ENCODE measurements around the gene SS18. TPM values are rescaled to one million over a fixed set of nuclear protein-coding genes. Genes with fewer than 3 reads are reported as not detected.
A peak's percentile ranks its signal among the peaks of the same experiment; 100 is the strongest.
"Not testable (repeated sequence)": the region's sequence is repeated elsewhere in the genome, so short reads cannot be mapped to it uniquely, and the experiment has no call there.

The SS18 gene
- 100 to 1,000 TPM; 140 to 386 (median 207) TPM for total RNA-seq

DNA sequence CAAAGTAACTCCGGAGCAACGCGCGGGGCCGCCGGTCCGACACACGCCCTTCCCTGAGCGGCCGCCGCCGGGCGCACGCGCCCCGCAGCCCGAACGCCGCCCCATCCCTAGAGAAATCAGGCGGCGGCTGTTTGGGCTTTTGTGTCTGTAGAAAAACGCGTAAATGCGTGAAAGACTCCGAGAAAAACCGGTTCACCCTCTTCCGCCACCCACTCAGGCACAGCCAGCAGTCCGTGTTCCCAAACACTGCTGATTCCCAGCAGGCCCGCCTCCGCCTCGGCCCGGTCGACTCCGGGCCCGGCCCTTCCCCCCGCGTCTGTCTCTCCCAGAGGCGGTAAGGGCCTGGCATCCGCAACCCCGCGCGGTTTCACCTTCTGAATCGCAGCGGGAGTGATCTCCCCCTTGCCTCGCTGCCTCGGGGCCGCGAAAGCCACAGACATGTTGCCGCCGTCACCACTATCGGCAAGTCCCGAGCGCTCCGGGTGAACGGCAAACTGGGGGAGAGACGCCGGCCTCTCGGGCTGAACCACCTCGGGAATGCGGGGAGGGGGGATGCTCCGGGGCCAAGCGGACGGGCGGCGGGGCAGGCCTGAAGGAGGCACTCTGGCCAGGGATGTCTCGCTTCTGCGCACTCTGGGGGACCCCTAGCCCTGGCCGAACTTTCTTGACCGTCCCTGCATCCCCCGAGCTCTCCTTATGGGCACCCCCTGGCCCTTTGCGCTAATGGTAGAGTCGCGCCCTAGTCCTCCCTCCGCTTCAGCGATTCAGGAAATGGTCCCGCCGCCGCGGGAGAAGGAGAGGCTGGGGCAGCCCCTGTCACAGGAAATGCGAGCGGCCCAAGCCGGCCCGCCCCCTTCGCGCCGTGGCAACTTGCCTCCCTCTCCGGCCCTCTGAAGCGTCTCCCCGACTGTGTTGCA is at the start of gene SS18:
Gene SS18 (minus strand): TSS at position 484 of the 917 bp plus-strand sequence. CDS start 44 bp downstream, at position 440.
- Histone ChIP-seq H3K9me3 (no peaks in the 10 kb centered on the region), H3K27me3 (no peaks in the 10 kb centered on the region), H3K4me1 (peaks cover 31% of the 10 kb centered on the region), H3K4me3 (peak within 1 kb of the TSS; percentile 81), H3K36me3 (no peaks in the 10 kb centered on the region), H3K27ac (peak within 1 kb of the TSS; percentile 99)
- under 1% methylated on average over 48 of the region's 89 CpGs for WGBS
- peak; percentile 96 to 98 for DNase-seq (ENCODE audit: low spot score in 2 of 2)
- TF ChIP-seq POLR2AphosphoS5 (IDR thresholded peaks at IDR 0.05) (peak; percentile 16 to 80 (median 18)), EP300 (IDR thresholded peaks at IDR 0.05) (no peak)

DNA sequence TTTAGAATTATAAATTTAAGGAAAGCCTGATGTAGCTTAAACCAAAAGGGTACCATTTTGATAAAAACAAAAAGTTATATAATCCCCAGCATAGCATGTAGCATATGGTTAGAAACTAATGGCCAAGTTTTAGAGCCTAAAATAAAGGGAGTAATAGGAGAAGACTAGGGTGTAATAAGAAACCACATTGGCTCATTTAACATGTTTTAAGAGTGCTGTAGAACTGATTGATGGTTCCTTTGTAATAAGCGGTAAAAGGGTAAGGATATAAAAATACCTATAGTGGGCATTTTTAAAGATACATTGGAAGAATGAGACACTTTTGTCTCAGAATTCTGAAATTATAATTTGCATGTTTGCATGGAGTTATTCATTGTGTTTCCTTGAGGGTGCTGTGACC is 45.1 kb upstream of the SS18 start:
- 94% methylated on average over 1 of the region's 1 CpG for WGBS
- Histone ChIP-seq H3K4me3 (no peak overlapping the region), H3K27ac (no peak overlapping the region), H3K9me3 (no peaks in the 10 kb centered on the region), H3K4me1 (no peaks in the 10 kb centered on the region), H3K36me3 (no peaks in the 10 kb centered on the region), H3K27me3 (no peaks in the 10 kb centered on the region)
- TF ChIP-seq, protein P1, sequence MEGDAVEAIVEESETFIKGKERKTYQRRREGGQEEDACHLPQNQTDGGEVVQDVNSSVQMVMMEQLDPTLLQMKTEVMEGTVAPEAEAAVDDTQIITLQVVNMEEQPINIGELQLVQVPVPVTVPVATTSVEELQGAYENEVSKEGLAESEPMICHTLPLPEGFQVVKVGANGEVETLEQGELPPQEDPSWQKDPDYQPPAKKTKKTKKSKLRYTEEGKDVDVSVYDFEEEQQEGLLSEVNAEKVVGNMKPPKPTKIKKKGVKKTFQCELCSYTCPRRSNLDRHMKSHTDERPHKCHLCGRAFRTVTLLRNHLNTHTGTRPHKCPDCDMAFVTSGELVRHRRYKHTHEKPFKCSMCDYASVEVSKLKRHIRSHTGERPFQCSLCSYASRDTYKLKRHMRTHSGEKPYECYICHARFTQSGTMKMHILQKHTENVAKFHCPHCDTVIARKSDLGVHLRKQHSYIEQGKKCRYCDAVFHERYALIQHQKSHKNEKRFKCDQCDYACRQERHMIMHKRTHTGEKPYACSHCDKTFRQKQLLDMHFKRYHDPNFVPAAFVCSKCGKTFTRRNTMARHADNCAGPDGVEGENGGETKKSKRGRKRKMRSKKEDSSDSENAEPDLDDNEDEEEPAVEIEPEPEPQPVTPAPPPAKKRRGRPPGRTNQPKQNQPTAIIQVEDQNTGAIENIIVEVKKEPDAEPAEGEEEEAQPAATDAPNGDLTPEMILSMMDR (IDR thresholded peaks at IDR 0.05), result no peak
- TF ChIP-seq EP300 (IDR thresholded peaks at IDR 0.05) (no peak), POLR2AphosphoS5 (IDR thresholded peaks at IDR 0.05) (no peak), POLR2A (IDR thresholded peaks at IDR 0.05) (no peak)
- no peak for DNase-seq (ENCODE audit: low spot score in 2 of 2)

DNA sequence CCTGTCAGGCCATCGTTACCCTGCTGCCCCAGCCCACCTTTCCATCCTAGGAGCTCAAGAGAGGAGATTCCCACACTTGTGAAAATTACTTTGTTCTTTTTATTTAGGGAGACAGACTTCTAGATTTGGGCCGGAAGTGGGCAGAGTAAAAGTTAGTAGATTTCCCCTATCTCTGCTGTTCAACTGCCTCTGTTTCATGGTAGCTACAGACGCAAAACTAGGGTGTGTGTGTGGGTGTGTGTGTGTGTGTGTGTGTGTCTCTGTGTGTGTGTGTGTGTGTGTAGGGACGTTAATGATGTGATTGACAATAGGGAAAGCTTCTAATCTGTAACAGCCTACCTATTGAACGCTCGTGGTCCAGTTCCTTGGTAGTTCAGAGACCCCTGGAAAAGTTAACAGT is 43.7 kb upstream of the SS18 start:
- H3K9me3 ChIP-seq, result no peaks in the 10 kb centered on the region
- H3K27me3 ChIP-seq, result no peaks in the 10 kb centered on the region
- 85% methylated on average over 6 of the region's 6 CpGs for WGBS
- no peak for DNase-seq (ENCODE audit: low spot score in 2 of 2)
- no peaks in the 10 kb centered on the region for H3K36me3 ChIP-seq
- TF ChIP-seq POLR2A (IDR thresholded peaks at IDR 0.05) (no peak), EP300 (IDR thresholded peaks at IDR 0.05) (no peak), POLR2AphosphoS5 (IDR thresholded peaks at IDR 0.05) (no peak)
- TF ChIP-seq, protein P1 (IDR thresholded peaks at IDR 0.05), result no peak
- no peak overlapping the region for H3K4me3 ChIP-seq
- no peak overlapping the region for H3K27ac ChIP-seq
- H3K4me1 ChIP-seq, result no peaks in the 10 kb centered on the region

GRCh38 chr18:26133652-26134051 is 43.2 kb upstream of the SS18 start, which contains the start of gene PSMA8:
PSMA8 (plus strand) TSS chr18:26133869; CDS start chr18:26133966, 97 bp downstream.
- no peak within 1 kb of the TSS for H3K27ac ChIP-seq
- no peak for DNase-seq (ENCODE audit: low spot score in 2 of 2)
- no peaks in the 10 kb centered on the region for H3K36me3 ChIP-seq
- no peak within 1 kb of the TSS for H3K4me3 ChIP-seq
- no peaks in the 10 kb centered on the region for H3K27me3 ChIP-seq
- no peaks in the 10 kb centered on the region for H3K9me3 ChIP-seq
- WGBS, result 59% methylated on average over 30 of the region's 31 CpGs
- H3K4me1 ChIP-seq, result no peaks in the 10 kb centered on the region
- TF ChIP-seq POLR2AphosphoS5 (IDR thresholded peaks at IDR 0.05), result no peak
- TF ChIP-seq EP300 (IDR thresholded peaks at IDR 0.05), result no peak
- TF ChIP-seq, protein P1 (IDR thresholded peaks at IDR 0.05), result no peak
- no peak for TF ChIP-seq POLR2A (IDR thresholded peaks at IDR 0.05)

DNA sequence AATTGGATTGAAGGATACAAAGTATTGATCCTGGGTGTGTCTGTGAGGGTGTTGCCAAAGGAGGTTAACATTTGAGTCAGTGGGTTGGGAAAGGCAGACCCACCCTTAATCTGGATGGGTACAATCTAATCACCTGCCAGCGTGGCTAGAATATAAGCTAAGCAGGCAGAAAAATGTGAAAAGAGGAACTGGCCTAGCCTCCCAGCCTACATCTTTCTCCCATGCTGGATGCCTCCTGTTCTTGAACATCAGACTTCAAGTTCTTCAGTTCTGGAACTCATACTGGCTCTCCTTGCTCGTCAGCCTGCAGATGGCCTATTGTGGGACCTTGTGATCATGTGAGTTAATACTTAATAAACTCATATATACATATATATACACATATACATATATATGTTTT is 37.8 kb upstream of the SS18 start:
- not testable (repeated sequence) for H3K9me3 ChIP-seq; H3K4me3 ChIP-seq; H3K27ac ChIP-seq; DNase-seq (ENCODE audit: low spot score in 2 of 2); H3K4me1 ChIP-seq; H3K36me3 ChIP-seq; H3K27me3 ChIP-seq
- WGBS, result 84% methylated on average over 2 of the region's 2 CpGs

DNA sequence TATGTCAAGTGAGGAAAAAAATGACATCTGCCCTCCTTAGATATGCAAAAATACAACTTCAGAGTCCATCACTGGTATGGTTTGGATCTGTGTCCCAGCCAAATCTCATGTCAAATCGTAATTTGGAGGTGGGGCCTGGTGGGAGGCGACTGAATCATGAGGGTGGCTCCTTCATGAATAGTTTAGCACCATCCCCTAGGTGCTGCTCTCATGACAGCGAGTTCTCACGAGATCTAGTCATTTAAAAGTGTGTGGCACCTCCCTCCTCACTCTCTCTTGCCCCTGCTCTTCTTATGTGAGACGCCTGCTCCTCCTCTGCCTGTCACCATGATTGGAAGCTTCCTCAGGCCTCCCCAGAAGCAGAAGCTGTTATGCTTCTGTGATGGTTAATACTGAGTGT is 37.4 kb upstream of the SS18 start:
- TF ChIP-seq, protein P1 (IDR thresholded peaks at IDR 0.05), result no peak
- TF ChIP-seq POLR2A (IDR thresholded peaks at IDR 0.05), result no peak
- TF ChIP-seq POLR2AphosphoS5 (IDR thresholded peaks at IDR 0.05), result no peak
- TF ChIP-seq EP300 (IDR thresholded peaks at IDR 0.05), result no peak
- no peaks in the 10 kb centered on the region for H3K36me3 ChIP-seq
- WGBS, result 66% methylated on average over 5 of the region's 5 CpGs
- no peak overlapping the region for H3K27ac ChIP-seq
- no peak overlapping the region for H3K4me3 ChIP-seq
- no peaks in the 10 kb centered on the region for H3K4me1 ChIP-seq
- no peaks in the 10 kb centered on the region for H3K27me3 ChIP-seq
- no peak for DNase-seq (ENCODE audit: low spot score in 2 of 2)
- H3K9me3 ChIP-seq, result no peaks in the 10 kb centered on the region

GRCh38 chr18:26121994-26122393 is 31.6 kb upstream of the SS18 start:
- H3K27ac ChIP-seq; H3K4me1 ChIP-seq; H3K9me3 ChIP-seq; H3K36me3 ChIP-seq; DNase-seq (ENCODE audit: low spot score in 2 of 2); H3K4me3 ChIP-seq: not testable (repeated sequence)
- peaks cover 13% of the 10 kb centered on the region for H3K27me3 ChIP-seq
- WGBS, result 84% methylated on average over 2 of the region's 2 CpGs

Data from suprapubic skin (tissue), 4 donors.